GM20000 (cell line): ENCODE data around the gene PPP2R5B.

Experiments
- DNase-seq: peaks from one replicate; pipeline ENCODE4 v3.0.0; 2012; ENCODE audit warnings: low spot score
- TF ChIP-seq, protein P1 (sequence below): IDR thresholded peaks from 2 replicates; pipeline ENCODE4 v1.5.1; 2012; ENCODE audit warnings: mild to moderate bottlenecking, control low read depth; ENCODE audit errors: extremely low read depth, missing control alignments

Gene PPP2R5B

DNA sequence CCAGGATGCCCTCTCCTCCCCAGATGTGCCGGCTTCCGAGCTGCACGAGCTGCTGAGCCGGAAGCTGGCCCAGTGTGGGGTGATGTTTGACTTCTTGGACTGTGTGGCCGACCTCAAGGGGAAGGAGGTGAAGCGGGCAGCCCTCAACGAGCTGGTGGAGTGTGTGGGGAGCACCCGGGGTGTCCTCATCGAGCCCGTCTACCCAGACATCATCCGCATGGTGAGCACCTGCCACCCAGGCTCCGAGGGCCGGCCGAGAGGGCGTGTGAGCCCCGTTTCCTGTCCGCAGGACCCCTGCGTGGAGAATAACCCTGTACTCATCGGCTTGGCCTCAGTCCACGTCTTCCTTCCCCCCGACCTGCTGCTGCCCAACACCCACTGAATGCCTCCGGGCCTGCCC lies 2.2 kb downstream of the PPP2R5B start:
- TF ChIP-seq, protein P1, sequence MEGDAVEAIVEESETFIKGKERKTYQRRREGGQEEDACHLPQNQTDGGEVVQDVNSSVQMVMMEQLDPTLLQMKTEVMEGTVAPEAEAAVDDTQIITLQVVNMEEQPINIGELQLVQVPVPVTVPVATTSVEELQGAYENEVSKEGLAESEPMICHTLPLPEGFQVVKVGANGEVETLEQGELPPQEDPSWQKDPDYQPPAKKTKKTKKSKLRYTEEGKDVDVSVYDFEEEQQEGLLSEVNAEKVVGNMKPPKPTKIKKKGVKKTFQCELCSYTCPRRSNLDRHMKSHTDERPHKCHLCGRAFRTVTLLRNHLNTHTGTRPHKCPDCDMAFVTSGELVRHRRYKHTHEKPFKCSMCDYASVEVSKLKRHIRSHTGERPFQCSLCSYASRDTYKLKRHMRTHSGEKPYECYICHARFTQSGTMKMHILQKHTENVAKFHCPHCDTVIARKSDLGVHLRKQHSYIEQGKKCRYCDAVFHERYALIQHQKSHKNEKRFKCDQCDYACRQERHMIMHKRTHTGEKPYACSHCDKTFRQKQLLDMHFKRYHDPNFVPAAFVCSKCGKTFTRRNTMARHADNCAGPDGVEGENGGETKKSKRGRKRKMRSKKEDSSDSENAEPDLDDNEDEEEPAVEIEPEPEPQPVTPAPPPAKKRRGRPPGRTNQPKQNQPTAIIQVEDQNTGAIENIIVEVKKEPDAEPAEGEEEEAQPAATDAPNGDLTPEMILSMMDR: no peak
- DNase-seq: no peak

DNA sequence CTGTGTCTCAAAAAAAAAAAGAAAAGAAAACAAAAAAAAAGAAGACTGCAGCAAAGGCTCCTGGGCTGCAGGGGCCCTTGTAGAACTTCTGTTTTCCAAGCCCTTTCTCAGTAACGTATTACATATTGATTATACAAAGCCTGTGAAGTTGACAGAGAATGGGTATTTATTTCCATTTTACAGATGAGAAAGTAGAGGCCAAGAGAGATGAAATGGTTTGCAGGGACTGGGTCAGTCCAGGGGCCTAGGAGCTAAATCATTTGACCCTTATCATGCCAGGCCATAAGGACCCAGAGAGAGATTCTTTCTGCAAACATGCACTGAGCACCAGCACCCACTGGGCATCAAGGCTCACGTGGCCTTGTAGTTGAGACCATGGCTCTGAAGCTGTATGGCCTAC lies 4.5 kb downstream of the PPP2R5B start:
- DNase-seq: no peak
- TF ChIP-seq, protein P1: no peak

DNA sequence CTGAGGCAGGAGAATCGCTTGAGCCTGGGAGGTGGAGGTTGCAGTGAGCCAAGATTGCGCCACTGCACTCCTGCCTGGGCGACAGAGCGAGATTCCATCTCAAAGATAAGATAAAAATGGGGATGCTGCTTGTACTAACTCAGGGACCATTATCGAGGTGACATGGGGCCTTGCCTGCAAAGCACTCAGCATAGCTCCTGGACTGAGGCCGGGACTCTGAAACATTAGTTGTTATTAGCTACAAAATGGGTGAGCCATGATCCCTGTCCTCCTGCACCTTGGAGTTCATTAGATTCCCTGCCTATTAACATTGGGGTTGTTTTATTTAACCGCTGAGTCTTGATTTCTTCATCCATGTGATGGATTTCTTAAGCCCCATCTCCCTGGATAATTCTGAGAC lies 5.1 kb downstream of the PPP2R5B start:
- TF ChIP-seq, protein P1: no peak
- no peak for DNase-seq

DNA sequence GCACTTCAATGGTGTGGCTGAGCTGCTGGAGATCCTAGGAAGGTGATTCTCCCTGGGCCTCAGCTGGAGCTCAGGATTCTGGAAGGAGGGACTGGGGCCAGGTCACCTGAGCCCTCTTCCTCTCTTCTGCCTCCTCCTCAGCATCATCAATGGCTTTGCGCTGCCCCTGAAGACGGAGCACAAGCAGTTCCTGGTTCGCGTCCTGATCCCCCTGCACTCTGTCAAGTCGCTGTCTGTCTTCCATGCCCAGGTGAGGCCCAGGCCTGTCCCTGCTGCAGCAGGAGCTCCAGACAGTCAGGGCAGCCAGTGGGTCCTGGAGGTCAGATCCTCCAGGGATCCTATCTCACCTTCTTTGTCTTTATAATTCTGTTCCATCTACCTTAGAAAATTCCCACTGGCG lies 5.9 kb downstream of the PPP2R5B start:
- TF ChIP-seq, protein P1: no peak
- DNase-seq: no peak

DNA sequence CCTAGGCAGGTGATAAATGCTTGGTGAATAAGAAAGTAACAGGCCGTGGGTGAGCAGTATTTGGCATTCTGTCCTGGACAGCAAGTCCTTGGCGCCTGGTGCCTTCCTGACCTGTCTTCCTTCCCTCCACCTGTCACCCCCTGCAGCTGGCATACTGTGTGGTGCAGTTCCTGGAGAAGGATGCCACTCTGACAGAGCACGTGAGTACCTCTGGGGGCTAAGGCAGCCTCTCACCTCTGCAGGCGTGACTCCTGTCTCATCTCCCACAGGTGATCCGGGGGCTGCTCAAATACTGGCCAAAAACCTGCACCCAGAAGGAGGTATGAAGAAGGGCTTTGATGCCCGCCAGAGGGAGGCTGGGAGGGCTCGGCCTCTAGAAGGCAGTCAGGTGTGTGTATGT lies 6.8 kb downstream of the PPP2R5B start:
- DNase-seq: no peak
- TF ChIP-seq, protein P1: no peak

DNA sequence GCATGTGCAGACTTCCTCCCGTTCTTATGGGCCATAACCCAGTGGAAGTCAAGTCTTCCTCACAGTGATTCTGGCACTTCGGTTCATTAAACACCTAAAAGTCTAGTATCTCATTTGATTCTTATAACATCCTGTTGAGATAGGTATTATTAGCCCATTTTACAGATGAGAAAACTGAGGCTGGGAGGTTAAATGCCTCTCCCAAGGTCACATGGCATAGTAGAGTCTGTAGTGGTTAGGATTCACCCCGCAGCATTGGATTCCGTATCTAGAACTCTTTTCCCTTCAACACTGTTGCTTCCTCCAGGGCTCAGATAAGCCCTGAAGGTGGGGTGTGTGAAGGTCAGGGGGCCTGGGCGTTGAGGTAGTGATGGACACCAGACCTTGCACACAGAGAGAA lies 7.8 kb downstream of the PPP2R5B start:
- DNase-seq: no peak
- TF ChIP-seq, protein P1: no peak

DNA sequence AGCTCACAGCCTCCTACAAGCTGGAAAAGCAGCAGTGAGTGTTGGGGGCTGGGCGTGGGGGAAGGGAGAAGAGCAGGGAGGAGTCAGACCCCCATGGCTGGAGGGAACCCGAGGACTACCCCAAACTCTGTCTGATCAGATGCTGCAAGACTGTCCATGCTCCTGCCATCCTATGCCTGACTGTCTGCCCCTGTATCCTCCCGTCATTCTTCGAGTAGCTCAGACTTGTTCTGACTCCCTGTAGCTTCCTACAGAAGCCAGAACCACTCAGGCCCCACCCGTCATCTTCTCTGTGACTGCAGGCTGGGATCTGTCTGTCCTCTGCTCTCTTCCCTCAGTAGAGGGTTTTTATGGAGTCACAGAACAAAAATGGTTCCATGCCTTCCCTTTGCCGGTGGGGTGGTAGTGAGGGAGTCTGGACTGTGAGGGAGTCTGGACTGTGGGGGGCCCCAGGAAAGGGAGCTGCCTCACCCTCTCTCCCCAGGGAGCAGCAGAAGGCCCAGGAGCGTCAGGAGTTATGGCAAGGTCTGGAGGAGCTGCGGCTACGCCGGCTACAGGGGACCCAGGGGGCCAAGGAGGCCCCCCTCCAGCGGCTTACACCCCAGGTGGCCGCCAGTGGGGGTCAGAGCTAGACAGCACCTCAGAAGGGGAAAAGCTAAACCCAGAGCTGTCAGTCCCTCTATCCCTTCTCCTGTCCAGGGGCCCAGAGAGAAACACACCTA lies 8.9 kb downstream of the PPP2R5B start:
- TF ChIP-seq, protein P1: no peak
- no peak for DNase-seq
